ENCODE measurements around the gene SAMHD1. TPM values are rescaled to one million over a fixed set of nuclear protein-coding genes. Genes with fewer than 3 reads are reported as not detected.

The SAMHD1 gene
- total and polyA plus RNA-seq, 9 of the 15 experiments (the other 6 are each of a cell fraction or from before 2014, with no cell fraction given): 6.8 to 20.4 (median 14.8) TPM

DNA sequence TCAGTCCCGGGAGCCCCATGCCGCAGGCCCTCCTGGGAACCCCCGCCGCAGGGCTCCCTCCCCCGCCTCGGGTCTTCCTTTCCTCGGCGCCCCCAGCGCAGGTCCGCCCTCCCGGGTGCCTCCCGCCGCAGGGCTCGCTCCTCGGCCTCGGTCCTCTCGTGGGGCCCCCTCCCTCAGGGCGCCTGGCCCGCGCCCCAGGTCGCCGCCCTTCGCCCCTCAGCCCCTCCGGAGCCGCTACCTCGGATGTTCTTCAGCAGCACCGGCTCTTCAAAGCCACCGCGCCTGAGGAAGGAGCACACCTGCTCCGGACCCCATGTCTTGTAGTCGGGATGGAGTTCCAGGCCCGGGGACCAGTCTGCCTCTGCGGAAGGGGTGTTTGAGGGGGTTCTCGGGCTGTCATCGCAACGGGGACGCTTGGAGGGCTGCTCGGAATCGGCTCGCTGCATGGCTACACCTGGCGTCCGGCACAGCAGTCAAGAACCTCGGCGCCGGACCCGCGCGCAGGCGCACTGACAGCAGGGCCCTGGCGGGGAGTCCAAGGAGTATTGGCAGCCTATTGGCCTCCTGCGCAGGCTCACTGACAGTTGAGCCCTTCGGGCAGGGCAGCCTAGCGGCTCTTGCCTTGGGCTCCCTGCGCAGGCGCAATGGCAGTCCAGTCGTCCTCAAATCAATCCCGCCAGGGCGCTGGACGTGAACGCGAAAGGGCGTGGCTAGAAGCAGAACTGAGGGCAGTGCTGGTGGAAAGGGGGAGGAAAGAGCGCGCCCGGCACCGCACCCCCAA, at the start of gene SAMHD1 (continued):
- TF ChIP-seq CREB1 (IDR thresholded peaks at IDR 0.05) (0 out of 2 replicates have a peak, but pooled peaks have one; percentile 30), CREB1 (CRISPR knock-in tag; IDR thresholded peaks at IDR 0.05) (peak; percentile 53), HDAC2 (IDR thresholded peaks at IDR 0.05) (no peak), SUPT5H (IDR thresholded peaks at IDR 0.05) (peak; percentile 78), SRSF7 (optimal IDR thresholded peaks at IDR 0.05; ENCODE audit: low read depth, low read length) (no peak), CXXC5 (CRISPR knock-in tag; IDR thresholded peaks at IDR 0.05) (peak; percentile 86), PCBP1 (IDR thresholded peaks at IDR 0.05; ENCODE audit: low read depth, low read length, poor library complexity, severe bottlenecking) (peak; percentile 61), HCFC1 (IDR thresholded peaks at IDR 0.05; ENCODE audit: low read depth, low read length) (peak; percentile 21; the same call in 1 of the 2 replicates), JUND (IDR thresholded peaks at IDR 0.05; ENCODE audit: borderline replicate concordance, low read depth, low read length) (0 out of 2 replicates have a peak, but pooled peaks have one; percentile 5), JUND (tag; IDR thresholded peaks at IDR 0.05; ENCODE audit: borderline replicate concordance, low read depth, low read length) (no peak), POLR2A (conservative IDR thresholded peaks at IDR 0.05) (peak; percentile 84), SREBF2 (CRISPR knock-in tag; IDR thresholded peaks at IDR 0.05) (no peak), SIN3A (IDR thresholded peaks at IDR 0.05; ENCODE audit: borderline replicate concordance in 2 of 2, control insufficient read depth in 1 of 2, low read depth in 2 of 2, low read length in 2 of 2) (peak in 1 of 2 experiments; percentile 42; a peak in 1 of 4 replicates), MED1 (CRISPR knock-in tag; IDR thresholded peaks at IDR 0.05; ENCODE audit: borderline replicate concordance) (no peak), MECOM (CRISPR knock-in tag; IDR thresholded peaks at IDR 0.05) (no peak), PML (IDR thresholded peaks at IDR 0.05; ENCODE audit: low read length) (peak; percentile 61; the same call in 1 of the 2 replicates)
- TF ChIP-seq, protein P1, sequence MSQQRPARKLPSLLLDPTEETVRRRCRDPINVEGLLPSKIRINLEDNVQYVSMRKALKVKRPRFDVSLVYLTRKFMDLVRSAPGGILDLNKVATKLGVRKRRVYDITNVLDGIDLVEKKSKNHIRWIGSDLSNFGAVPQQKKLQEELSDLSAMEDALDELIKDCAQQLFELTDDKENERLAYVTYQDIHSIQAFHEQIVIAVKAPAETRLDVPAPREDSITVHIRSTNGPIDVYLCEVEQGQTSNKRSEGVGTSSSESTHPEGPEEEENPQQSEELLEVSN (IDR thresholded peaks at IDR 0.05; ENCODE audit: borderline replicate concordance in 1 of 2, extremely low read depth in 1 of 2, insufficient read depth in 1 of 2, insufficient read length in 1 of 2, low read depth in 1 of 2, low read length in 1 of 2, poor library complexity in 1 of 2, severe bottlenecking in 1 of 2): peak; percentile 52 to 80
- TF ChIP-seq, protein P2, sequence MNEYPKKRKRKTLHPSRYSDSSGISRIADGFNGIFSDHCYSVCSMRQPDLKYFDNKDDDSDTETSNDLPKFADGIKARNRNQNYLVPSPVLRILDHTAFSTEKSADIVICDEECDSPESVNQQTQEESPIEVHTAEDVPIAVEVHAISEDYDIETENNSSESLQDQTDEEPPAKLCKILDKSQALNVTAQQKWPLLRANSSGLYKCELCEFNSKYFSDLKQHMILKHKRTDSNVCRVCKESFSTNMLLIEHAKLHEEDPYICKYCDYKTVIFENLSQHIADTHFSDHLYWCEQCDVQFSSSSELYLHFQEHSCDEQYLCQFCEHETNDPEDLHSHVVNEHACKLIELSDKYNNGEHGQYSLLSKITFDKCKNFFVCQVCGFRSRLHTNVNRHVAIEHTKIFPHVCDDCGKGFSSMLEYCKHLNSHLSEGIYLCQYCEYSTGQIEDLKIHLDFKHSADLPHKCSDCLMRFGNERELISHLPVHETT (CRISPR knock-in tag; conservative IDR thresholded peaks at IDR 0.05 in 1 of 2, IDR thresholded peaks at IDR 0.05 in 1 of 2): no peak

Data from K562 (cell line).